PC-3 (cell line): Measurements from ENCODE around the gene PITX1. TPM values are rescaled to one million over a fixed set of nuclear protein-coding genes. Genes with fewer than 3 reads are reported as not detected.

Experiments used
- ATAC-seq: fragments of 200-7000 bp; cut with Tn5 transposase; 2 replicates; pipeline ENCODE4 v1.9.1; 2020; ENCODE audit warnings: mild to moderate bottlenecking, moderate library complexity
- BruUV-seq: library from RNA; stranded (reverse); fragments of 400-500 nt; replicated peaks from 2 replicates; lab custom pipeline; 2021; lab: Mats Ljungman, UMichigan
- CTCF ChIA-PET: fragments of 300-600 bp; sonication (Branson Sonifier 250); formaldehyde crosslinking; loops from one replicate; lab custom pipeline; 2022; ENCODE audit warnings: antibody characterized with exemption; lab: Charles Lee
- POLR2A ChIA-PET: fragments of 300-600 bp; sonication (Branson Sonifier 250); formaldehyde crosslinking; loops from one replicate; lab custom pipeline; 2022; ENCODE audit warnings: antibody characterized with exemption; ENCODE audit not compliant: unreplicated experiment; lab: Charles Lee
- DNase-seq: peaks from one replicate; pipeline ENCODE4 v3.0.0-alpha.2; 2015
- H2AFZ ChIP-seq: fragments of 300-600 bp; sonication (generic); 2 replicates; pipeline ENCODE4 v1.6.0; 2016; ENCODE audit warnings: antibody characterized with exemption, low read length
- H3F3A ChIP-seq: fragments of 300-600 bp; sonication (generic); one replicate; pipeline ENCODE4 v1.6.0; 2017; ENCODE audit warnings: antibody characterized with exemption, low read length, control low read depth, mild to moderate bottlenecking; ENCODE audit not compliant: unreplicated experiment
- H3K27ac ChIP-seq: fragments of 300-600 bp; sonication (generic); 2 replicates; pipeline ENCODE4 v1.5.1; 2016; ENCODE audit warnings: mild to moderate bottlenecking, low read length
- H3K27me3 ChIP-seq: fragments of 300-600 bp; sonication (generic); 2 replicates; pipeline ENCODE4 v1.6.1; 2016; ENCODE audit warnings: low read length, mixed read lengths
- H3K36me3 ChIP-seq: fragments of 300-600 bp; sonication (generic); 2 replicates; pipeline ENCODE4 v1.6.1; 2016; ENCODE audit warnings: low read depth, mixed run types, low read length, mixed read lengths
- H3K4me1 ChIP-seq: fragments of 300-600 bp; sonication (generic); 2 replicates; pipeline ENCODE4 v1.5.1; 2016; ENCODE audit warnings: low read length; ENCODE audit not compliant: insufficient read depth
- H3K4me2 ChIP-seq: fragments of 300-600 bp; sonication (generic); 2 replicates; pipeline ENCODE4 v1.6.0; 2016; ENCODE audit warnings: low read length
- H3K4me3 ChIP-seq: fragments of 300-600 bp; sonication (generic); 2 replicates; pipeline ENCODE4 v1.5.1; 2016; ENCODE audit warnings: mild to moderate bottlenecking, low read length, mixed read lengths
- H3K79me2 ChIP-seq: fragments of 300-600 bp; sonication (generic); 2 replicates; pipeline ENCODE4 v1.6.1; 2017; ENCODE audit warnings: low read length, mixed read lengths
- H3K9ac ChIP-seq: fragments of 300-600 bp; sonication (generic); 2 replicates; pipeline ENCODE4 v1.6.0; 2016; ENCODE audit warnings: mild to moderate bottlenecking, low read length
- H3K9me2 ChIP-seq: fragments of 300-600 bp; sonication (generic); replicated peaks from 2 replicates; pipeline ENCODE4 v1.6.1; 2016; ENCODE audit warnings: mixed run types, low read length, mixed read lengths
- H3K9me3 ChIP-seq: fragments of 300-600 bp; sonication (generic); 2 replicates; pipeline ENCODE4 v1.6.1; 2016; ENCODE audit warnings: low read length, mixed read lengths
- H4K20me1 ChIP-seq: fragments of 300-600 bp; sonication (generic); 2 replicates; pipeline ENCODE4 v1.6.1; 2016; ENCODE audit warnings: low read length, mixed read lengths
- CTCF ChIP-seq: fragments of 300-600 bp; sonication (generic); conservative IDR thresholded peaks from 2 replicates; pipeline ENCODE4 v1.5.1; 2017; ENCODE audit warnings: antibody characterized with exemption, low read depth, mild to moderate bottlenecking, low read length
- EZH2 ChIP-seq: fragments of 300-600 bp; sonication (generic); IDR thresholded peaks from one replicate; pipeline ENCODE4 v1.6.1; 2017; ENCODE audit warnings: antibody characterized with exemption, mild to moderate bottlenecking, low read length; ENCODE audit not compliant: unreplicated experiment
- EZH2phosphoT487 ChIP-seq: fragments of 300-600 bp; sonication (generic); IDR thresholded peaks from 2 replicates; pipeline ENCODE4 v1.6.1; 2018; ENCODE audit warnings: mild to moderate bottlenecking, antibody characterized with exemption, low read length, borderline replicate concordance
- intact Hi-C: fragments of 100-400 bp; cut with micrococcal nuclease; formaldehyde crosslinking; loops from 2 replicates; pipeline ENCODE4 v1.9.0; 2023
- total RNA-seq: library from RNA; depleted of rRNA; stranded (reverse); fragments of >200 nt; gene quantifications from 2 replicates; pipeline ENCODE4 v1.2.3, GENCODE V29; 2014

Gene PITX1
- total RNA-seq, 1 experiment from 2014 or later: 40.8 TPM

- Histone ChIP-seq H3K36me3 (no peaks in the 10 kb centered on the region), H3K9me3 (no peaks in the 10 kb centered on the region), H3K27me3 (no peaks in the 10 kb centered on the region), H3K27ac (no peak overlapping the region), H3K9me2 (no peaks in the 10 kb centered on the region), H3K9ac (no peak overlapping the region), H3K4me2 (no peak overlapping the region), H3K4me3 (no peak overlapping the region), H3K4me1 (peaks cover 9% of the 10 kb centered on the region), H3F3A (no peaks in the 10 kb centered on the region), H4K20me1 (no peaks in the 10 kb centered on the region), H3K79me2 (peaks cover 4% of the 10 kb centered on the region), H2AFZ (no peak overlapping the region)
- intact Hi-C loops: no loop called here
- ChIA-PET POLR2A (no interaction called here), CTCF (no interaction called here)
- TF ChIP-seq EZH2: no peak
- no peak for TF ChIP-seq CTCF
- no peak for TF ChIP-seq EZH2phosphoT487
- ATAC-seq (no peak), DNase-seq (no peak)
- BruUV-seq: no TSS peak
These were observed 4.3 kb upstream of the PITX1 start for GRCh38 chr5:135038205-135038812.

GRCh38 chr5:135037519-135038204 is 3.6 kb upstream of the PITX1 start:
- POLR2A ChIA-PET: no interaction called here
- CTCF ChIA-PET: no interaction called here
- H2AFZ ChIP-seq: no peak overlapping the region
- no peak overlapping the region for H3K4me3 ChIP-seq
- H4K20me1 ChIP-seq: no peaks in the 10 kb centered on the region
- no peaks in the 10 kb centered on the region for H3K9me3 ChIP-seq
- no peaks in the 10 kb centered on the region for H3K27me3 ChIP-seq
- H3K4me1 ChIP-seq: peaks cover 9% of the 10 kb centered on the region
- TF ChIP-seq EZH2phosphoT487: no peak
- TF ChIP-seq EZH2: no peak
- no peak for TF ChIP-seq CTCF
- no peak overlapping the region for H3K4me2 ChIP-seq
- DNase-seq: no peak
- H3K27ac ChIP-seq: no peak overlapping the region
- no peak for ATAC-seq
- no peaks in the 10 kb centered on the region for H3K36me3 ChIP-seq
- intact Hi-C loops: no loop called here
- BruUV-seq: no TSS peak
- H3K79me2 ChIP-seq: peaks cover 10% of the 10 kb centered on the region
- no peak overlapping the region for H3K9ac ChIP-seq
- no peaks in the 10 kb centered on the region for H3F3A ChIP-seq
- no peaks in the 10 kb centered on the region for H3K9me2 ChIP-seq

- ChIA-PET POLR2A (no interaction called here), CTCF (no interaction called here)
- no TSS peak for BruUV-seq
- Histone ChIP-seq H3K9me3 (no peaks in the 10 kb centered on the region), H4K20me1 (no peaks in the 10 kb centered on the region), H3K36me3 (no peaks in the 10 kb centered on the region), H3K9me2 (no peaks in the 10 kb centered on the region), H2AFZ (no peak overlapping the region), H3K79me2 (peaks cover 23% of the 10 kb centered on the region), H3K9ac (no peak overlapping the region), H3K4me2 (no peak overlapping the region), H3K4me3 (no peak overlapping the region), H3K4me1 (peaks cover 13% of the 10 kb centered on the region), H3K27me3 (no peaks in the 10 kb centered on the region), H3K27ac (no peak overlapping the region), H3F3A (no peaks in the 10 kb centered on the region)
- ATAC-seq: no peak
- no peak for TF ChIP-seq EZH2
- no peak for TF ChIP-seq CTCF
- TF ChIP-seq EZH2phosphoT487: no peak
- intact Hi-C loops: no loop called here
- no peak for DNase-seq
These were observed 2.4 kb upstream of the PITX1 start for GRCh38 chr5:135036405-135036804.
